Transverse colon (tissue), 4 donors: ENCODE results near the gene BBX. TPM values are rescaled to one million over a fixed set of nuclear protein-coding genes. Genes with fewer than 3 reads are reported as not detected.

Experiments
- DNase-seq: peaks from one replicate; pipeline ENCODE4 v3.0.0-alpha.2; 2019
- H3K27ac ChIP-seq, 4 donors: fragments of 200-600 bp; sonication (generic); 2 replicates each; pipeline ENCODE4 v1.5.1; 2016 to 2018; ENCODE audit warnings: inconsistent platforms in 4 of 4
- H3K27me3 ChIP-seq: fragments of 200-600 bp; sonication (generic); 2 replicates; pipeline ENCODE4 v1.5.1; 2017; ENCODE audit warnings: inconsistent platforms
- H3K36me3 ChIP-seq, 4 donors: fragments of 200-600 bp; sonication (generic); 2 replicates each; pipeline ENCODE4 v1.5.1; 2017 to 2019; ENCODE audit warnings: inconsistent platforms in 4 of 4
- H3K4me1 ChIP-seq, 4 donors: fragments of 200-600 bp; sonication (generic); 2 replicates each; pipeline ENCODE4 v1.5.1; 2017 to 2020; ENCODE audit warnings: inconsistent platforms in 4 of 4
- H3K4me3 ChIP-seq, 4 donors: fragments of 200-600 bp; sonication (generic); 1 replicate in 1 of 4; 2 replicates in 3 of 4; pipeline versions ENCODE4 v1.5.1 to v1.6.1; 2017 to 2019; ENCODE audit warnings: inconsistent platforms in 4 of 4
- H3K9me3 ChIP-seq, 2 donors: fragments of 200-600 bp; sonication (generic); 2 replicates each; pipeline ENCODE4 v1.5.1; 2017 to 2019; ENCODE audit warnings: inconsistent platforms in 2 of 2
- EP300 ChIP-seq: sonication (generic); formaldehyde crosslinking; IDR thresholded peaks from one replicate; pipeline ENCODE4 v1.6.1; 2017; ENCODE audit warnings: antibody characterized with exemption, low read depth
- POLR2A ChIP-seq: fragments of 450-650 bp; IDR thresholded peaks from one replicate; pipeline ENCODE4 v1.6.1; 2016; ENCODE audit warnings: antibody characterized with exemption, mild to moderate bottlenecking, moderate library complexity
- POLR2AphosphoS5 ChIP-seq, 3 donors: sonication (generic); formaldehyde crosslinking; IDR thresholded peaks; one replicate each; pipeline ENCODE4 v1.6.1; 2016; ENCODE audit warnings: antibody characterized with exemption in 3 of 3
- WGBS, 2 donors: methylation state at CpG; one replicate each; pipeline ENCODE4 v1.1.5; 2018; ENCODE audit warnings: low coverage in 1 of 2; 5-methylcytosine and 5-hydroxymethylcytosine counted together
- in situ Hi-C, 4 donors: fragments of 200-750 bp; cut with MboI; loops; one replicate each; pipeline versions ENCODE4 v1.15.0 to v1.15.1; 2017; ENCODE audit warnings: low sequenced_read_pairs in 3 of 4, low pct_ligation_motif_present in 1 of 4, low pct_unique_long_range_greater_than_20kb in 1 of 4
- intact Hi-C: fragments of 100-400 bp; cut with DNase I; formaldehyde crosslinking; loops from one replicate; pipeline ENCODE4 v1.15.1; 2023; ENCODE audit warnings: low total_unique reads
- total RNA-seq, 4 donors: library from RNA; depleted of rRNA; stranded (reverse); fragments of >200 nt; gene quantifications; one replicate each; pipeline ENCODE4 v1.1.0, GENCODE V29; 2016
- TF ChIP-seq, protein P1 (sequence below), 5 experiments: fragments of 200-600 bp in 3 of 5; fragments of 450-650 bp in 2 of 5; sonication (generic) in 3 of 5; IDR thresholded peaks; 1 replicate in 2 of 5; 2 replicates in 3 of 5; pipeline ENCODE4 v1.5.1; 2016 to 2017; ENCODE audit warnings: antibody characterized with exemption in 5 of 5, inconsistent platforms in 3 of 5, mild to moderate bottlenecking in 2 of 5, moderate library complexity in 1 of 5

Gene BBX
- total RNA-seq, 4 donors from 2014 or later, result 22.5 to 39.6 (median 33.1) TPM

DNA sequence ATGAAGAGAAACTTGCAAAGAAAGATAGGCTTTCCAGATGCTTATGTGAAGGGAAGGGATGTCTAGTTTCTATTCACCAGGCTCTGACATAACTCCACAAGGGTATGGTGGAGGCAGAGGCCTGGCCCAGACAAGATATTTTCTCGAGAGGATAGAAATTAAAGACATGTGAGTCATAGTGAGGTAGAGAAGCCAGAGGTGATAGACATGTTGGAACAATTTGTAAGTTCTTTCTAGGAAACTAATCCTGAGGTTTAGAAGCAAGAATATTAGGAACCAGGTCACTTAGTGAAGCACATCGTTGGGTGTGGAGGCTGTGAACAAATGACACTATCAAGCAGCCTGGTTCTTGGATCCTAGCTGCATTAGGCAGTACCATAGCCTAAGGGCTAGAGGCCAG, 176.9 kb downstream of the BBX start:
- H3K27ac ChIP-seq, result no peak overlapping the region

DNA sequence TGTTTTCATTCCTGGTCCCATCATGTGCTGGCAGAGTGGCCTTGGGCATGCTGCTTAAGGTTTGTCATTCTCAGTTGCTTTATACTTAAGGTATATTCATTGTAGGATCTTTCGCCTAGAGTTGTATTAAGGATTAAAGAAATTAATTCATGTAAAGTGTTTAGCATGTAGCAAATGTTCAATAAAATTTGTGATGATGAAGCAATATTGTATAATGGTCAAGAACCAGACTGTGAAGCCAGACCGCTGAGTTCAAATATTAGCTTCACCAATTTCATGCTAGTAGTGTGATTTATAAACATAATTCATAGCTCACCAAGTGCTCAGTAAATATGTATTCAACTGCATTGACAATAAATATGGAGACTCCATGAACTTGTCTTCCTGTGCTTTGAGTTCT, 178.5 kb downstream of the BBX start:
- in situ Hi-C loops, result no loop called here
- WGBS, 2 donors, result 92 to 95% methylated on average over 2 of the region's 2 CpGs
- intact Hi-C loops, result no loop called here

More for the DNA sequence above, 176.9 kb downstream of the BBX start:
- intact Hi-C loops (no loop called here), in situ Hi-C loops (no loop called here)
- WGBS, 2 donors, result 67 to 79% methylated on average over 1 to 2 of the region's 2 CpGs
- Histone ChIP-seq H3K9me3 (no peaks in the 10 kb centered on the region), H3K4me3 (no peak overlapping the region), H3K4me1 (no peaks in the 10 kb centered on the region), H3K27me3 (no peaks in the 10 kb centered on the region), H3K36me3 (no peaks in the 10 kb centered on the region)
- no peak for DNase-seq
- TF ChIP-seq, protein P1, sequence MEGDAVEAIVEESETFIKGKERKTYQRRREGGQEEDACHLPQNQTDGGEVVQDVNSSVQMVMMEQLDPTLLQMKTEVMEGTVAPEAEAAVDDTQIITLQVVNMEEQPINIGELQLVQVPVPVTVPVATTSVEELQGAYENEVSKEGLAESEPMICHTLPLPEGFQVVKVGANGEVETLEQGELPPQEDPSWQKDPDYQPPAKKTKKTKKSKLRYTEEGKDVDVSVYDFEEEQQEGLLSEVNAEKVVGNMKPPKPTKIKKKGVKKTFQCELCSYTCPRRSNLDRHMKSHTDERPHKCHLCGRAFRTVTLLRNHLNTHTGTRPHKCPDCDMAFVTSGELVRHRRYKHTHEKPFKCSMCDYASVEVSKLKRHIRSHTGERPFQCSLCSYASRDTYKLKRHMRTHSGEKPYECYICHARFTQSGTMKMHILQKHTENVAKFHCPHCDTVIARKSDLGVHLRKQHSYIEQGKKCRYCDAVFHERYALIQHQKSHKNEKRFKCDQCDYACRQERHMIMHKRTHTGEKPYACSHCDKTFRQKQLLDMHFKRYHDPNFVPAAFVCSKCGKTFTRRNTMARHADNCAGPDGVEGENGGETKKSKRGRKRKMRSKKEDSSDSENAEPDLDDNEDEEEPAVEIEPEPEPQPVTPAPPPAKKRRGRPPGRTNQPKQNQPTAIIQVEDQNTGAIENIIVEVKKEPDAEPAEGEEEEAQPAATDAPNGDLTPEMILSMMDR (IDR thresholded peaks at IDR 0.05), result no peak
- no peak for TF ChIP-seq POLR2A
- TF ChIP-seq POLR2AphosphoS5 (IDR thresholded peaks at IDR 0.05), result no peak
- TF ChIP-seq EP300, result no peak

DNA sequence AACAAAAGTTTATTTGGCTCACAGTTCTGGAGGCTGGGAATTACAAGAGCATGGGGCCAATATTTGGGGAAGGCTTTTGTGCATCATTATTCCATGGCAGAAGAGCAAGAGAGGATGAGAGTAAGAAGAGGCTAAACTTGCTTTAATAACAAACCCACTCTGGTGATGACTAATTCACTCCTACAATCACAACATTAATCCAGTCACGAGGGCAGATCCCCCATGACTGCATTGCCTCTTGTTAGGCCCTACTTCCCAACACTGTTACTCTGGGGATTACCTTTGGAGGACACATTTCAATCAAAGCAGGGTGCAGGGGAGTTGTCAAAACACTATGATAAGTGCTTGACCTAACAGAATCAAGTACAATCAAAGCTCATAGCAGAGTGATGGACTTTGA, 181.7 kb downstream of the BBX start:
- no peaks in the 10 kb centered on the region for H3K27me3 ChIP-seq
- intact Hi-C loops (no loop called here), in situ Hi-C loops (no loop called here)
- H3K36me3 ChIP-seq, result no peaks in the 10 kb centered on the region
- whole genome bisulfite sequencing, 2 donors, result 73% methylated on average over 1 of the region's 1 CpG; no CpG with 5 or more reads in 1 of the 2 donors
- no peak overlapping the region for H3K4me3 ChIP-seq
- no peak overlapping the region for H3K27ac ChIP-seq
- DNase-seq, result no peak
- no peaks in the 10 kb centered on the region for H3K4me1 ChIP-seq
- no peaks in the 10 kb centered on the region for H3K9me3 ChIP-seq
- TF ChIP-seq EP300, result no peak
- no peak for TF ChIP-seq POLR2AphosphoS5 (IDR thresholded peaks at IDR 0.05)
- no peak for TF ChIP-seq POLR2A
- TF ChIP-seq, protein P1 (IDR thresholded peaks at IDR 0.05), result no peak

More for the DNA sequence above, 178.5 kb downstream of the BBX start:
- no peaks in the 10 kb centered on the region for H3K9me3 ChIP-seq
- no peak overlapping the region for H3K27ac ChIP-seq
- H3K36me3 ChIP-seq, result no peaks in the 10 kb centered on the region
- H3K4me3 ChIP-seq, result no peak overlapping the region
- TF ChIP-seq EP300, result no peak
- H3K4me1 ChIP-seq, result no peaks in the 10 kb centered on the region
- DNase-seq, result no peak
- no peaks in the 10 kb centered on the region for H3K27me3 ChIP-seq

DNA sequence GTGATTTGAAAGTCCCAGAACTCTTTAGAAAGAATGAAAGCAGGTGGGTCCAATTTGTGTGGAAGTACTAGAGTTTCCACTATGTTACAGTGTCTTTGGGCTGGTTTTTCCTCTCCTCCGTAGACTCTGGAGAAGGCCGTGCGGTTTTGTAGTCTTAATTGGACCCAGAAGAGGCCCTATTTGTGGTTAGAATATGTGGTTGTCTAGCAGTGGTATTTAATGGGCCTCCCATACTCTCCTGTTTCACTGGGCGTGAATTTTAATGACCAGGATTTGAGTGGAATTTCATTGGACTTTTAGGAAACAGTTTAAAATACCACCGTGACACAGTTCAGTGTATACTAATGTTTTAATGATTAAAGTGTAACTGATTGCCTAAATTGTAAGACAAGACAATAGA, 182.3 kb downstream of the BBX start:
- TF ChIP-seq, protein P1 (IDR thresholded peaks at IDR 0.05), result no peak
- TF ChIP-seq POLR2AphosphoS5 (IDR thresholded peaks at IDR 0.05) (no peak), EP300 (no peak), POLR2A (no peak)
- DNase-seq, result no peak
- intact Hi-C loops, result no loop called here
- no peaks in the 10 kb centered on the region for H3K27me3 ChIP-seq
- H3K36me3 ChIP-seq, result no peaks in the 10 kb centered on the region
- H3K4me1 ChIP-seq, result no peaks in the 10 kb centered on the region
- no peaks in the 10 kb centered on the region for H3K9me3 ChIP-seq
- 70 to 73% methylated on average over 4 to 5 of the region's 5 CpGs for WGBS, 2 donors
- no peak overlapping the region for H3K27ac ChIP-seq
- no peak overlapping the region for H3K4me3 ChIP-seq
- in situ Hi-C loops, result no loop called here

DNA sequence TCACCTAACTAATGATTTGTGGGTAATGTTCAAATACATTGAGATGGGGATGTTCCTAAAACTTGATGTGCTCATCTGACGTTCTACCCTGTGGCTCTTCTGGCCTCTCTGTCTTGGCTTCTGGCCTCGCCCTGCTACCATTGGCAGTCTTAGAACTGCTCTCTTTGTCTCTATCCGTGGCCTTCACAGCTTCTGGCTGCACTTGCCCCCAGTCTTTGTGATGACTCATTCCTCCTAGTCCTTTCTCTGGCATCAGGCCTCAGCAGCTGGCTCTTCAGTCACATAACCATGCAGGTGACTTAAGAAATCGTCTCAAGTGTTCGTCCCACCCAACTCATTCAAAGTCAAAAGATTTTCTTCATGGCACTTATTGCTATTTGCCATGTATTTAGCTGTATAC, 188.1 kb downstream of the BBX start:
- no peak overlapping the region for H3K27ac ChIP-seq
- DNase-seq, result no peak
- H3K36me3 ChIP-seq, result no peaks in the 10 kb centered on the region
- H3K4me1 ChIP-seq, result peaks cover 0 to 3% (median 0%) of the 10 kb centered on the region in 4 donors
- intact Hi-C loops (no loop called here), in situ Hi-C loops (no loop called here)
- 72 to 85% methylated on average over 5 of the region's 5 CpGs for WGBS, 2 donors
- H3K9me3 ChIP-seq, result no peaks in the 10 kb centered on the region
- no peaks in the 10 kb centered on the region for H3K27me3 ChIP-seq
- H3K4me3 ChIP-seq, result no peak overlapping the region
- TF ChIP-seq, protein P1 (IDR thresholded peaks at IDR 0.05), result no peak
- TF ChIP-seq POLR2A (no peak), EP300 (no peak), POLR2AphosphoS5 (IDR thresholded peaks at IDR 0.05) (no peak)
